Hepatocyte (in vitro differentiated cells): ENCODE measurements around the gene MPHOSPH9.

Experiments used
- CTCF ChIP-seq: fragments of 200-600 bp; sonication (generic); IDR thresholded peaks from 2 replicates; pipeline ENCODE4 v1.5.1; 2016; ENCODE audit warnings: antibody characterized with exemption, mild to moderate bottlenecking; ENCODE audit not compliant: poor library complexity
- EZH2 ChIP-seq: fragments of 200-600 bp; sonication (generic); IDR thresholded peaks from 2 replicates; pipeline ENCODE4 v1.6.1; 2016; ENCODE audit warnings: antibody characterized with exemption, mild to moderate bottlenecking, borderline replicate concordance

GRCh38 chr12:123131879-123132402, 101.0 kb downstream of the MPHOSPH9 start:
- no peak for TF ChIP-seq EZH2
- TF ChIP-seq CTCF = no peak
